Heart left ventricle (tissue), 16 donors: Measurements from ENCODE around the gene LIN28B. TPM values are rescaled to one million over a fixed set of nuclear protein-coding genes. Genes with fewer than 3 reads are reported as not detected.
"Not testable (repeated sequence)": the region's sequence is repeated elsewhere in the genome, so short reads cannot be mapped to it uniquely, and the experiment has no call there.

Source experiments
- ATAC-seq, 4 donors: fragments of 200-7000 bp; cut with Tn5 transposase; one replicate each; pipeline ENCODE4 v1.9.1; 2020 to 2022; ENCODE audit warnings: moderate library complexity in 4 of 4, mild to moderate bottlenecking in 3 of 4, moderate number of reproducible peaks in 1 of 4
- DNase-seq, 5 donors: peaks; one replicate each; pipeline ENCODE4 v3.0.0-alpha.2; 2020
- H3K27ac ChIP-seq, 12 donors: fragments of 200-600 bp; sonication (generic) in 4 of 12; one replicate each; pipeline versions ENCODE4 v1.5.0 to v1.8.0; 2016 to 2022; ENCODE audit warnings: mild to moderate bottlenecking in 2 of 12
- H3K27me3 ChIP-seq, 9 donors: fragments of 200-600 bp; sonication (generic) in 2 of 9; one replicate each; pipeline versions ENCODE4 v1.5.1 to v1.8.0; 2016 to 2022; ENCODE audit warnings: mild to moderate bottlenecking in 3 of 9
- H3K36me3 ChIP-seq, 9 donors: fragments of 200-600 bp; sonication (generic) in 2 of 9; one replicate each; pipeline versions ENCODE4 v1.5.0 to v1.8.0; 2018 to 2022; ENCODE audit warnings: mild to moderate bottlenecking in 2 of 9
- H3K4me1 ChIP-seq, 12 donors: fragments of 200-600 bp; sonication (generic) in 4 of 12; one replicate each; pipeline versions ENCODE4 v1.5.0 to v1.8.0; 2016 to 2022; ENCODE audit warnings: mild to moderate bottlenecking in 3 of 12
- H3K4me3 ChIP-seq, 12 donors: fragments of 200-600 bp; sonication (generic) in 4 of 12; one replicate each; pipeline versions ENCODE4 v1.5.0 to v1.8.0; 2017 to 2022; ENCODE audit warnings: mild to moderate bottlenecking in 9 of 12, moderate library complexity in 4 of 12
- H3K9me3 ChIP-seq, 12 donors: fragments of 200-600 bp; sonication (generic) in 4 of 12; one replicate each; pipeline versions ENCODE4 v1.5.0 to v1.8.0; 2016 to 2022; ENCODE audit warnings: mild to moderate bottlenecking in 1 of 12
- POLR2A ChIP-seq, 2 donors: fragments of 450-650 bp; IDR thresholded peaks; one replicate each; pipeline ENCODE4 v1.6.1; 2017; ENCODE audit warnings: antibody characterized with exemption in 2 of 2, mild to moderate bottlenecking in 2 of 2, moderate library complexity in 2 of 2
- WGBS, 4 donors: extraction: QIAGEN DNeasy Blood & Tissue Kit in 2 of 4; methylation state at CpG; one replicate each; pipeline versions ENCODE4 v1.1.5 to v1.1.7; 2013 to 2018; 5-methylcytosine and 5-hydroxymethylcytosine counted together
- intact Hi-C, 10 donors: fragments of 100-400 bp; cut with DNase I; formaldehyde crosslinking; loops; one replicate each; pipeline versions ENCODE4 v1.11.1 to v1.14.2; 2022
- polyA plus RNA-seq, 2 donors: library from polyadenylated mRNA; stranded (reverse); fragments of 200-250 nt; gene quantifications; one replicate each; pipeline ENCODE4 v1.2.3, GENCODE V29; 2013
- total RNA-seq, 9 donors: library from RNA; depleted of rRNA in 2 of 9; stranded (reverse); fragments of >200 nt in 2 of 9; fragmentation: NEBNext Ultra II Directional in 3 of 9; extraction: Animal tissue kit (Norgen Biotek cat#: 25700) in 3 of 9; gene quantifications; one replicate each; pipeline versions ENCODE4 v1.1.0 to v1.2.4, GENCODE V29; 2016 to 2023
- TF ChIP-seq, protein P1 (sequence below), 12 donors: fragments of 200-600 bp; sonication (generic) in 4 of 12; IDR thresholded peaks; one replicate each; pipeline versions ENCODE4 v1.5.0 to v1.8.0; 2018 to 2022; ENCODE audit warnings: antibody characterized with exemption in 12 of 12, mild to moderate bottlenecking in 5 of 12
- donor health status: ischemic (EF 13 %, LVEDD 7.1; RV severe dilation, severe dysfunction).
- donor health status: healthy with polysubstance abuse.
- donor health status: DM: no; HTN: yes; CAD: no.
- donor health status: DM: no; HTN: no; CAD: no.
- donor health status: ischemic (EF 25% LVEDD 6.9; RV normal size, moderate dysfunction).
- donor health status: ischemic (EF 25% LVEDD 5.7; RV mildly dilated, moderate dysfunction).
- donor health status: healthy.
- donor health status: DM: yes; HTN: yes; CAD: no.
- donor health status: ischemic (EF 35%, LVEDD 5.7; RV mildly dilated, moderate dysfunction).
- donor health status: nonischemic (EF 11% LVEDD 7.7; RV severe dilation, severe dysfunction).
- donor health status: DM: yes; HTN: yes; CAD: no.
- donor health status: PGD.
- donor health status: ischemic (EF 29% LVEDD 5.4; RV normal size, mild dysfunction).
- donor health status: nonischemic (EF 23%, LVEDD 6.1; RV moderate dilation, normal function).

Gene LIN28B
- total and polyA plus RNA-seq, 11 donors: not detected

DNA sequence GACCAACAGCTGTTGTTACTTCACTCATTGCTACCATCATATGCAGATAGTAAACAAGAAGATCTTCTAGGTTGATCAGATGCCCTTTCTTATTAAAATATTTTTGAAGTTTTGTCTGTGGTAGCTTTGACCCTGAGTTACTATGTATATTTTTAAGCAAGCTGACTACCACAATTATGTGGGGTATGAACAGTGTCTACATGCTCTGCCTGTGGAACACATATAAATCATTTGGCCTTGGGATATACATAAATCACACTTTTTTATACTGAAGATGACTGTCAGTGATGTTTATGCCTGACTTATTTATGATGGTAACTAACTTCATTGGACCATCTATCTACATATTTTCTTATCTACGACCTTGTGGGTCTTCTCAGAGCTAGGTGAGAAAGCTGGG, 44.2 kb downstream of the LIN28B start:
- 31 to 48% (median 41%) methylated on average over 1 of the region's 1 CpG for WGBS, 4 donors

DNA sequence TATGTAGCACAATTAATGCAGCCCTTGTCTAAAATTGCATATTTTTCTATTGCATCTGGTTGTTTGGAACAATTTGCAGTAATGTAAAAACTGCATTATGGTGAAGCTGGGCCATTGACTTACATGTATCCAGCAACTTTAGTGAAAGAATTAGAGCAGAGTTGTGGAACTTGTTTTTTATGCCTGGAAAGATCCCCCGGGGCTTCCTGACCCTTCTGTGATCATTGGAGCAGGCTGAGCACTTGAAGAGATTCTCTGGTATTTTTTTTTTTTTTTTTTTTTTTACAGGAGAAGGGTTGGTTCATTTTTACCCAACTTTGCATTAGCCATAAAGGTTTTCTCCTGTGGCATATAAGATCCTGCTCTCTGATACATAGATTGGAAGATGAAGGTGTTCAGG, 45.0 kb downstream of the LIN28B start:
- Histone ChIP-seq H3K9me3 (no peaks in the 10 kb centered on the region), H3K27ac (no peak overlapping the region), H3K4me1 (no peaks in the 10 kb centered on the region), H3K4me3 (no peak overlapping the region), H3K27me3 (peaks cover 0 to 4% (median 0%) of the 10 kb centered on the region in 9 donors), H3K36me3 (no peaks in the 10 kb centered on the region)
- ATAC-seq (no peak), DNase-seq (no peak)
- TF ChIP-seq, protein P1, sequence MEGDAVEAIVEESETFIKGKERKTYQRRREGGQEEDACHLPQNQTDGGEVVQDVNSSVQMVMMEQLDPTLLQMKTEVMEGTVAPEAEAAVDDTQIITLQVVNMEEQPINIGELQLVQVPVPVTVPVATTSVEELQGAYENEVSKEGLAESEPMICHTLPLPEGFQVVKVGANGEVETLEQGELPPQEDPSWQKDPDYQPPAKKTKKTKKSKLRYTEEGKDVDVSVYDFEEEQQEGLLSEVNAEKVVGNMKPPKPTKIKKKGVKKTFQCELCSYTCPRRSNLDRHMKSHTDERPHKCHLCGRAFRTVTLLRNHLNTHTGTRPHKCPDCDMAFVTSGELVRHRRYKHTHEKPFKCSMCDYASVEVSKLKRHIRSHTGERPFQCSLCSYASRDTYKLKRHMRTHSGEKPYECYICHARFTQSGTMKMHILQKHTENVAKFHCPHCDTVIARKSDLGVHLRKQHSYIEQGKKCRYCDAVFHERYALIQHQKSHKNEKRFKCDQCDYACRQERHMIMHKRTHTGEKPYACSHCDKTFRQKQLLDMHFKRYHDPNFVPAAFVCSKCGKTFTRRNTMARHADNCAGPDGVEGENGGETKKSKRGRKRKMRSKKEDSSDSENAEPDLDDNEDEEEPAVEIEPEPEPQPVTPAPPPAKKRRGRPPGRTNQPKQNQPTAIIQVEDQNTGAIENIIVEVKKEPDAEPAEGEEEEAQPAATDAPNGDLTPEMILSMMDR (IDR thresholded peaks at IDR 0.05): no peak
- TF ChIP-seq POLR2A (IDR thresholded peaks at IDR 0.05): no peak
- 53 to 72% (median 59%) methylated on average over 1 of the region's 1 CpG for WGBS, 4 donors
- intact Hi-C loops: no loop called here

More for the DNA sequence above, 44.2 kb downstream of the LIN28B start:
- H3K4me1 ChIP-seq: peaks cover 0 to 2% (median 0%) of the 10 kb centered on the region in 12 donors
- intact Hi-C loops: no loop called here
- peaks cover 0 to 4% (median 0%) of the 10 kb centered on the region in 9 donors for H3K27me3 ChIP-seq
- H3K36me3 ChIP-seq: no peaks in the 10 kb centered on the region
- no peaks in the 10 kb centered on the region for H3K9me3 ChIP-seq
- DNase-seq (no peak), ATAC-seq (no peak)
- H3K4me3 ChIP-seq: no peak overlapping the region
- H3K27ac ChIP-seq: no peak overlapping the region
- TF ChIP-seq, protein P1 (IDR thresholded peaks at IDR 0.05): no peak
- no peak for TF ChIP-seq POLR2A (IDR thresholded peaks at IDR 0.05)

DNA sequence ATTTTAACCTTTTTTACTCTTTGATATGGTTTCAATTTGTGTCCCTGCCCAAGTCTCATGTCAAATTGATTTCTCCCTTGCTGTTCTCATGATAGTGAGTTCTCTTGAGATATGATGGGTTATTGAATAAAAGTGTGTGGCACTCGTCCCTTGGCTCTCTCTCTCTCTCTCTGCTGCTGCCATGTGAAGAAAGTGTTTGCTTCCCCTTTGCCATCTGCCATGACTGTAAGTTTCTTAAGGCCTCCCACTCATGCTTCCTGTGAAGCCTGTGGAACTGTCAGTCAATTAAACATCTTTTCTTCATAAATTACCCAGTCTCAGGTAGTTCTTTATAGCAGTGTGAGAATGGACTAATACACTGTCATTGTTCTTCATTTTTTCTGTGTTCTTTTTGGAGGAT, 48.5 kb downstream of the LIN28B start:
- intact Hi-C loops: no loop called here
- Histone ChIP-seq H3K36me3 (no peaks in the 10 kb centered on the region), H3K4me1 (no peaks in the 10 kb centered on the region), H3K9me3 (no peaks in the 10 kb centered on the region), H3K27me3 (peaks cover 0 to 4% (median 0%) of the 10 kb centered on the region in 9 donors), H3K27ac (no peak overlapping the region), H3K4me3 (no peak overlapping the region)
- ATAC-seq (no peak), DNase-seq (no peak)
- TF ChIP-seq, protein P1 (IDR thresholded peaks at IDR 0.05): no peak
- no peak for TF ChIP-seq POLR2A (IDR thresholded peaks at IDR 0.05)
- WGBS, 4 donors: 27 to 41% (median 35%) methylated on average over 1 of the region's 1 CpG

DNA sequence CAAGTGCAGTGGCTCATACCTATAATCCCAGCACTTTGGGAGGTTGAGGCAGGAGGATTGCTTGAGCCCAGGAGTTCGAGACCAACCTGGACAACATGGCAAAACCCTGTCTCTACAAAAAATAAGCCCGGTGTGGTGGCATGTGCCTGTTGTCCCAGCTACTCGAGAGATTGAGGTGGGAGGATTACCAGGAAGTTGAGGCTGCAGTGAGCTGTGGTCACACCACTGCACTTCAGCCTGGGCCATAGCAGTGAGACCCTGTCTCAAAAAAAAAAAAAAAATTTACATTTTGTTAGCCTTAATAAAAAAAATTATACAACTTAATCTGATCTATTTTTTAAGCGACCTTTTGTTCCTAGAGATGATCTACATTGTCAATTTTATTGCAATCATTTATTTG, 56.6 kb downstream of the LIN28B start:
- H3K9me3 ChIP-seq, H3K4me1 ChIP-seq: not testable (repeated sequence)
- 75 to 84% (median 79%) methylated on average over 4 of the region's 4 CpGs for WGBS, 4 donors

DNA sequence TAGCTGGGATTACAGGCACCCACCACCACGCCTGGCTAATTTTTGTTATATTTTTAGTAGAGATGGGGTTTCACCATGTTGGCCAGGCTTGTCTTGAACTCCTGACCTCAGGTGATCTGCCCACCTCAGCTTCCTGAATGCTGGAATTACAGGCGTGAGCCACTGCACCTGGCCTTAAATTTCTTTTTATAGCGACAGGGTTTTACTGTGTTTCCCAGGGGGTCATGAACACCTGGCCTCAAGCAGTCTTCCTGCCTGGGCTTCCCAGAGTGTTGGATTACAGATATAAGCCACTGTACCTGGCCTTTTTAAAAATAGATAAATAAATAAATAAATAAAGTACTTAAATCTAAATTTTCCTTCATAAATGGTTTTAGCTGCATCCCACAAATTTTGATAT, 57.5 kb downstream of the LIN28B start:
- Histone ChIP-seq H3K4me3 (no peak overlapping the region), H3K27ac (no peak overlapping the region), H3K27me3 (no peaks in the 10 kb centered on the region), H3K36me3 (no peaks in the 10 kb centered on the region), H3K4me1 (no peaks in the 10 kb centered on the region), H3K9me3 (no peaks in the 10 kb centered on the region)
- 80 to 89% (median 82%) methylated on average over 3 of the region's 3 CpGs for WGBS, 4 donors
- no peak for ATAC-seq
- DNase-seq: no peak
- no peak for TF ChIP-seq POLR2A (IDR thresholded peaks at IDR 0.05)
- TF ChIP-seq, protein P1 (IDR thresholded peaks at IDR 0.05): no peak
- intact Hi-C loops: loop anchor here in 1 of 10 donors (10.0 kb wide), 1 partner anchor 1750 kb away; no protein-coding TSS in a partner anchor

More for the DNA sequence above, 56.6 kb downstream of the LIN28B start:
- DNase-seq, H3K36me3 ChIP-seq, ATAC-seq, H3K27ac ChIP-seq, H3K4me3 ChIP-seq, H3K27me3 ChIP-seq: not testable (repeated sequence)
- intact Hi-C loops: loop anchor here in 1 of 10 donors (10.0 kb wide), 1 partner anchor 1751 kb away; no protein-coding TSS in a partner anchor
